Endothelial cell of umbilical vein (primary cell): ENCODE data around the gene MACROD2. TPM values are rescaled to one million over a fixed set of nuclear protein-coding genes. Genes with fewer than 3 reads are reported as not detected.

Experiments used
- BruUV-seq: library from RNA; stranded (reverse); fragments of 400-500 nt; replicated peaks from 2 replicates; lab custom pipeline; 2021; lab: Mats Ljungman, UMichigan
- CTCF ChIA-PET: fragments of 300-600, 350-600 bp; sonication (Branson Sonifier 250); formaldehyde crosslinking; loops from one replicate; lab custom pipeline; 2021; ENCODE audit warnings: antibody characterized with exemption, inconsistent platforms; lab: Charles Lee
- POLR2A ChIA-PET: fragments of 300-600, 350-600 bp; sonication (Branson Sonifier 250); formaldehyde crosslinking; loops from one replicate; lab custom pipeline; 2021; ENCODE audit warnings: antibody characterized with exemption, inconsistent platforms; lab: Charles Lee
- DNase-seq: peaks from one replicate; pipeline ENCODE4 v3.0.0-alpha.2; 2011; ENCODE audit warnings: low read depth, low spot score
- FAIRE-seq: peaks from 2 replicates; lab custom pipeline; 2011; peaks lifted over from hg19 to GRCh38; lab: Jason Lieb, UNC
- H2AFZ ChIP-seq: 2 replicates; pipeline ENCODE4 v1.6.0; 2012; ENCODE audit warnings: low read depth, low read length, control low read depth, inconsistent platforms
- H3K27ac ChIP-seq: 2 replicates; pipeline ENCODE4 v1.5.1; 2011; ENCODE audit warnings: low read depth, mild to moderate bottlenecking, control low read depth, low read length, moderate library complexity; ENCODE audit not compliant: insufficient read depth
- H3K27me3 ChIP-seq, 2 experiments: 2 replicates each; pipeline versions ENCODE4 v1.6.0 to v1.6.1; 2011; ENCODE audit warnings: low read length in 2 of 2, mixed read lengths in 1 of 2; ENCODE audit not compliant: control insufficient read depth in 2 of 2, insufficient read depth in 2 of 2
- H3K36me3 ChIP-seq, 2 experiments: 2 replicates in 1 of 2; 3 replicates in 1 of 2; pipeline ENCODE4 v1.5.1; 2011; ENCODE audit warnings: low read length in 2 of 2, mild to moderate bottlenecking in 1 of 2, moderate library complexity in 1 of 2; ENCODE audit not compliant: control insufficient read depth in 2 of 2, insufficient read depth in 2 of 2; ENCODE audit errors: extremely low read depth in 1 of 2
- H3K4me1 ChIP-seq: 3 replicates; pipeline ENCODE4 v1.5.1; 2011; ENCODE audit warnings: mild to moderate bottlenecking, low read length; ENCODE audit not compliant: control insufficient read depth, insufficient read depth; ENCODE audit errors: extremely low read depth
- H3K4me2 ChIP-seq: 2 replicates; pipeline ENCODE4 v1.6.1; 2011; ENCODE audit warnings: low read length, control low read depth, mixed read lengths; ENCODE audit not compliant: insufficient read depth
- H3K4me3 ChIP-seq, 3 experiments: fragments of 200-600 bp in 1 of 3; sonication (generic), shearing (Covaris generic) in 1 of 3; replicated peaks in 1 of 3; 2 replicates each; pipeline ENCODE4 v1.5.1; 2011 to 2016; ENCODE audit warnings: control low read depth in 3 of 3, low read length in 3 of 3, mild to moderate bottlenecking in 2 of 3, inconsistent platforms in 1 of 3, low read depth in 1 of 3, moderate library complexity in 1 of 3; ENCODE audit not compliant: insufficient read depth in 1 of 3
- H3K79me2 ChIP-seq: 2 replicates; pipeline ENCODE4 v1.6.0; 2012; ENCODE audit warnings: low read length, inconsistent platforms; ENCODE audit not compliant: control insufficient read depth, insufficient read depth
- H3K9ac ChIP-seq: replicated peaks from 2 replicates; pipeline ENCODE3; 2011; ENCODE audit warnings: low read length, control low read depth; ENCODE audit not compliant: insufficient read depth; ENCODE audit errors: extremely low read depth
- H3K9me1 ChIP-seq: replicated peaks from 3 replicates; pipeline ENCODE4 v1.6.0; 2011; ENCODE audit warnings: mild to moderate bottlenecking, low read length; ENCODE audit not compliant: control insufficient read depth, insufficient read depth; ENCODE audit errors: extremely low read depth
- H3K9me3 ChIP-seq: replicated peaks from 2 replicates; pipeline ENCODE4 v1.5.1; 2012; ENCODE audit warnings: low read length, inconsistent platforms; ENCODE audit not compliant: control insufficient read depth, insufficient read depth
- H4K20me1 ChIP-seq: replicated peaks from 2 replicates; pipeline ENCODE3; 2011; ENCODE audit warnings: mild to moderate bottlenecking, low read length; ENCODE audit not compliant: control insufficient read depth, insufficient read depth; ENCODE audit errors: extremely low read depth
- CTCF ChIP-seq, 2 donors: IDR thresholded peaks; 1 replicate in 1 of 2; 2 replicates in 1 of 2; pipeline ENCODE4 v1.5.1; 2011; ENCODE audit warnings: low read length in 2 of 2, mild to moderate bottlenecking in 2 of 2, moderate library complexity in 2 of 2, control low read depth in 1 of 2, inconsistent platforms in 1 of 2, low read depth in 1 of 2; ENCODE audit not compliant: insufficient read depth in 1 of 2; ENCODE audit errors: extremely low read depth in 1 of 2
- EZH2 ChIP-seq: IDR thresholded peaks from 2 replicates; pipeline ENCODE4 v1.6.1; 2012; ENCODE audit warnings: borderline replicate concordance, low read depth, mild to moderate bottlenecking, moderate library complexity, low read length, inconsistent platforms; ENCODE audit not compliant: severe bottlenecking
- FOS ChIP-seq: IDR thresholded peaks from 2 replicates; pipeline ENCODE4 v1.6.1; 2011; ENCODE audit warnings: mild to moderate bottlenecking, low read length, moderate library complexity, borderline replicate concordance; ENCODE audit not compliant: insufficient read depth
- GATA2 ChIP-seq: IDR thresholded peaks from 2 replicates; pipeline ENCODE4 v1.7.0; 2011; ENCODE audit warnings: low read depth, mild to moderate bottlenecking, moderate library complexity, mixed read lengths, low read length; ENCODE audit not compliant: insufficient read length, insufficient read depth
- JUN ChIP-seq: IDR thresholded peaks from 2 replicates; pipeline ENCODE4 v1.6.1; 2011; ENCODE audit warnings: borderline replicate concordance, low read depth; ENCODE audit not compliant: insufficient read length, insufficient read depth
- MAX ChIP-seq: IDR thresholded peaks from 2 replicates; pipeline ENCODE4 v1.6.1; 2011; ENCODE audit not compliant: insufficient read depth, insufficient read length
- MYC ChIP-seq: IDR thresholded peaks from one replicate; pipeline ENCODE4 v1.6.1; 2011; ENCODE audit warnings: mild to moderate bottlenecking, low read depth, low read length
- POLR2A ChIP-seq: IDR thresholded peaks from 2 replicates; pipeline ENCODE4 v1.6.1; 2012; ENCODE audit warnings: low read depth, mild to moderate bottlenecking, control low read depth, low read length
- POLR2AphosphoS5 ChIP-seq: IDR thresholded peaks from 2 replicates; pipeline ENCODE4 v1.6.1; 2012; ENCODE audit warnings: low read depth, mild to moderate bottlenecking, control low read depth, low read length, moderate library complexity; ENCODE audit not compliant: insufficient read depth
- dilution Hi-C: fragments of 300-500 bp; cut with MboI; formaldehyde crosslinking; loops from one replicate; pipeline ENCODE4 v1.15.0; 2019; ENCODE audit warnings: low sequenced_read_pairs; ENCODE audit not compliant: extremely low pct_ligation_motif_present
- intact Hi-C: fragments of 100-400 bp; cut with micrococcal nuclease; formaldehyde crosslinking; loops from one replicate; pipeline ENCODE4 v1.10.0; 2022
- polyA plus RNA-seq, 4 experiments: library from polyadenylated mRNA; depleted of rRNA in 3 of 4; stranded (reverse) in 3 of 4; unstranded in 1 of 4; fragments of >200 nt; gene quantifications; 2 replicates each; pipeline versions ENCODE4 v1.2.1 to v1.2.3, GENCODE V29; 2011 to 2012; ENCODE audit warnings: missing spikeins in 1 of 4
- total RNA-seq: library from RNA; stranded (reverse); gene quantifications from 2 replicates; pipeline ENCODE4 v1.2.3, GENCODE V29; 2021

The MACROD2 gene
- total and polyA plus RNA-seq, 2 donors (not counting 3 experiments of a cell fraction or from before 2014, with no cell fraction given), result 0.11 to 0.73 TPM

DNA sequence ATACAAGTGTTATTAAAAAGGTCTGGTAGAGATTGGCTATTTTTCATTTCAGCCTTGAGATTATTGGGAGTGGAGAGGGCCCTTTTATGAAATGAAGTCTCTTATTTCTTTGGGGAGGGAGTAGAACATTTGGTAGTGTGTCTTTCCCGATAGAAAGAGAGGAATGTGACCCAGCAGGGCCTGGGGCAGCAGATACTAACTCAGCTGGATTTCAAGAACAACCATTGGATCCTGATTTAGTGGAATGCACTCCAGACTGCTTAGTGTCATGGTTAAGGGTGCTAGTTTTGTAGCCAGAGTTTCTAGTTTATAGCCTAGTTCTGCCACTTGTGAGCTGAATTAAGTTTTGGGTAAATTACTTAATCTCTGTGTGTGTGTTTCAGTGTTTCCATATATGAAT lies 360.5 kb downstream of the MACROD2 start:
- no peak overlapping the region for H3K4me3 ChIP-seq
- ChIA-PET POLR2A (no interaction called here), CTCF (interaction anchor here (1.1 kb wide), 1 partner anchor 22 kb away, joined by 5 read pairs; no protein-coding TSS in a partner anchor)
- TF ChIP-seq POLR2A (no peak), EZH2 (no peak), FOS (no peak), POLR2AphosphoS5 (no peak), MYC (no peak), CTCF (IDR thresholded peaks at IDR 0.05; ENCODE audit: extremely low read depth in 1 of 2, insufficient read depth in 1 of 2, low read depth in 1 of 2, low read length in 2 of 2) (no peak), MAX (no peak), GATA2 (no peak), JUN (no peak)
- no peak for FAIRE-seq
- H4K20me1 ChIP-seq, result no peaks in the 10 kb centered on the region
- no peaks in the 10 kb centered on the region for H3K4me1 ChIP-seq
- H3K27me3 ChIP-seq, result peaks cover 0 to 6% of the 10 kb centered on the region in 2 experiments
- H2AFZ ChIP-seq, result no peak overlapping the region
- no peaks in the 10 kb centered on the region for H3K79me2 ChIP-seq
- dilution Hi-C loops, result no loop called here
- no peaks in the 10 kb centered on the region for H3K9me3 ChIP-seq
- no peak for DNase-seq
- no peaks in the 10 kb centered on the region for H3K36me3 ChIP-seq
- no TSS peak for BruUV-seq
- H3K27ac ChIP-seq, result no peak overlapping the region
- intact Hi-C loops, result no loop called here
- no peak overlapping the region for H3K4me2 ChIP-seq
- H3K9me1 ChIP-seq, result no peaks in the 10 kb centered on the region
- H3K9ac ChIP-seq, result no peak overlapping the region
